GM12891 (cell line): ENCODE measurements around the gene CENPL.

Experiments
- POLR2A ChIP-seq: IDR thresholded peaks from 2 replicates; pipeline ENCODE4 v1.6.1; 2011; ENCODE audit warnings: low read depth, low read length, control low read depth
- POLR2AphosphoS5 ChIP-seq: IDR thresholded peaks from 2 replicates; pipeline ENCODE4 v1.6.1; 2011; ENCODE audit warnings: low read depth, low read length, control low read depth
- POU2F2 ChIP-seq: IDR thresholded peaks from 2 replicates; pipeline ENCODE4 v1.6.1; 2011; ENCODE audit warnings: low read depth, mild to moderate bottlenecking, control low read depth, low read length, moderate library complexity
- SPI1 ChIP-seq: IDR thresholded peaks from 2 replicates; pipeline ENCODE4 v1.6.1; 2011; ENCODE audit warnings: low read depth, low read length, control low read depth
- TAF1 ChIP-seq: IDR thresholded peaks from 2 replicates; pipeline ENCODE4 v1.6.1; 2011; ENCODE audit warnings: low read depth, low read length, control low read depth

- TF ChIP-seq POLR2AphosphoS5 (no peak), POLR2A (no peak), TAF1 (no peak), SPI1 (no peak), POU2F2 (no peak)
Observed at GRCh38 chr1:173802961-173803360, 21.7 kb downstream of the CENPL start.
